Mucosa of stomach (tissue), 1 donor: ENCODE results near the gene TERF2IP.

ENCODE experiments used
- H3K27me3 ChIP-seq: one replicate; pipeline ENCODE4 v1.7.0; 2013; ENCODE audit warnings: mild to moderate bottlenecking, low read length; ENCODE audit not compliant: control insufficient read depth, insufficient read depth
- H3K36me3 ChIP-seq: one replicate; pipeline ENCODE4 v1.7.0; 2013; ENCODE audit warnings: low read length; ENCODE audit not compliant: control insufficient read depth, insufficient read depth
- H3K4me1 ChIP-seq: one replicate; pipeline ENCODE4 v1.7.0; 2013; ENCODE audit warnings: mild to moderate bottlenecking, low read length; ENCODE audit not compliant: control insufficient read depth, insufficient read depth
- H3K4me3 ChIP-seq: one replicate; pipeline ENCODE4 v1.7.0; 2013; ENCODE audit warnings: low read length
- H3K9ac ChIP-seq: one replicate; pipeline ENCODE4 v1.7.0; 2013; ENCODE audit warnings: mild to moderate bottlenecking, low read length, moderate library complexity
- H3K9me3 ChIP-seq: one replicate; pipeline ENCODE4 v1.7.0; 2013; ENCODE audit warnings: mild to moderate bottlenecking, low read length, moderate library complexity; ENCODE audit not compliant: control insufficient read depth
- donor health status: Pancreatic carcinoma.

Gene TERF2IP

DNA sequence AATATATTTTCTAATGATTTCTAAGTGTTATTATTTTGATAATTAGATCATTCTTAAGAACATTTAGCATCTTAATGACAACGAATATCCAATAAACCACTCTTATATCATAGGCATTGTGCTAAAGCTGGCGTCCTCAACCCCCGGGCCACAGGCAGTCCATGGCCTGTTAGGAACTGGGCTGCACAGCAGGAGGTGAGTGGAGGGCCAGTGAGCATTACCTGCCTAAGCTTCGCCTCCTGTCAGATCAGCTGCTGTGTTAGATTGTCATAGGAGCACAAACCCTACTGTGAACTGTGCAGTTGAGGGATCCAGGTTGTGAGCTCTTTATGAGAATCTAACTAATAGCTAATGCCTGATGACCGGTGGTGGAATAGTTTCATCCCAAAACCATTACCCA lies 50.0 kb downstream of the TERF2IP start:
- Histone ChIP-seq H3K4me1 (no peaks in the 10 kb centered on the region), H3K9me3 (no peaks in the 10 kb centered on the region), H3K36me3 (no peaks in the 10 kb centered on the region), H3K9ac (no peak overlapping the region), H3K27me3 (peaks cover 4% of the 10 kb centered on the region), H3K4me3 (no peak overlapping the region)

- no peaks in the 10 kb centered on the region for H3K36me3 ChIP-seq
- H3K9me3 ChIP-seq = no peaks in the 10 kb centered on the region
- H3K9ac ChIP-seq = no peak within 1 kb of the TSS
- H3K27me3 ChIP-seq = peaks cover 7% of the 10 kb centered on the region
- no peaks in the 10 kb centered on the region for H3K4me1 ChIP-seq
- no peak within 1 kb of the TSS for H3K4me3 ChIP-seq
Observed at GRCh38 chr16:75701361-75701760, 53.8 kb downstream of the TERF2IP start, which contains the start of gene DUXB. DUXB (minus strand) TSS chr16:75701461; CDS start chr16:75701418, 43 bp downstream.

DNA sequence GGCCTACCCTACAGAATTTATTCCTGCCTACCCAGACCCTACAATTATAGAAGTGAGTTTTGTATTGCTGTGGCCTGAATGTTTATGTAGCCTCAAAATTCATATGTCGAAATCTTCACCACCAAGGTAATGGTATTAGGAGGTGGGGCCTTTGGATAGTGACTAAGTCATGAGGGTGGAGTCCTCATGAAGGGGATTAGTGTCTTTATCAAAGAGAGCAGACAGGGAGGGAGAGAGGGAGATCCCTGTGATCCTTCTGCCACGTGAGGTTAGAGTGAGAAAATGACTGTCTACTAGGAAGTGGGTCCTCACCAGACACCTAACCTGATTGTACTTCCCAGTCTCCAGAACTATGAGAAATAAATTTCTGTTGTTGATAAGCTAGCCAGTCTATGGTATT lies 54.7 kb downstream of the TERF2IP start:
- Histone ChIP-seq H3K4me3 (no peak overlapping the region), H3K27me3 (peaks cover 7% of the 10 kb centered on the region), H3K9me3 (no peaks in the 10 kb centered on the region)

DNA sequence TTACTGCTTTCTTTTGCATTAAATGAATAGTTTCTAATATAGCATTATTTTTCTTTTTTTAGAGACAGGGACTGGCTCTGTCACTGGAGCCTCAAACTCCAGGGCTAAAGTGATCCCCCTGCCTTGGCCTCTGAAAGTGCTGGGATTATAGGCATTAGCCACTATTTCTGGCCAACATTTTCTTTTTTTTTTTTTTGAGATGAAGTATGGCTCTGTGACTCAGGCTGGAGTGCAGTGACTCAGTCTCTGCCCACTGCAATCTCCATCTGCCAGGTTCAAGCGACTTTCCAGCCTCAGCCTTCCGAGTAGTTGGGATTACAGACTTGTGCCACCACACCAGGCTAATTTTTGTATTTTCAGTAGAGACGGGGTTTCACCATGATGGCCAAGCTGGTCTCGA lies 55.7 kb downstream of the TERF2IP start:
- no peaks in the 10 kb centered on the region for H3K9me3 ChIP-seq
- H3K9ac ChIP-seq = no peak overlapping the region
- H3K36me3 ChIP-seq = no peaks in the 10 kb centered on the region
- no peak overlapping the region for H3K4me3 ChIP-seq
- H3K4me1 ChIP-seq = no peaks in the 10 kb centered on the region
- H3K27me3 ChIP-seq = peaks cover 7% of the 10 kb centered on the region

More for the DNA sequence above, 54.7 kb downstream of the TERF2IP start:
- Histone ChIP-seq H3K9ac (no peak overlapping the region), H3K4me1 (no peaks in the 10 kb centered on the region), H3K36me3 (no peaks in the 10 kb centered on the region)
